ENCODE data around the gene EPO. TPM values are rescaled to one million over a fixed set of nuclear protein-coding genes. Genes with fewer than 3 reads are reported as not detected.
A peak's percentile ranks its signal among the peaks of the same experiment; 100 is the strongest.

EPO gene
- total and polyA plus RNA-seq, 9 donors: 0.05 to 0.25 (median 0.20) TPM; not detected in 6

GRCh38 chr7:100679927-100680575 is 40.2 kb upstream of the EPO start:
- Histone ChIP-seq H3K4me1 (ENCODE audit: insufficient read depth) (peaks cover 1% of the 10 kb centered on the region), H3K36me3 (no peaks in the 10 kb centered on the region), H3K27ac (peak overlapping the region in 1 of 2 donors; percentile 0), H3K9me3 (no peaks in the 10 kb centered on the region), H3K27me3 (no peaks in the 10 kb centered on the region), H3K4me3 (no peak overlapping the region)
- intact Hi-C loops (cut with DNase I): loop anchor here in 1 of 4 donors (5.0 kb wide), 3 partner anchors 73 to 198 kb away; partner anchors contain the start of gene NYAP1
- TF ChIP-seq EP300 (IDR thresholded peaks at IDR 0.05): no peak
- TF ChIP-seq CTCF (IDR thresholded peaks at IDR 0.05): no peak
- no peak for TF ChIP-seq POLR2A (IDR thresholded peaks at IDR 0.05)
- peak in 3 of 5 donors; percentile 34 to 70 (median 53) for DNase-seq
- 58 to 62% (median 59%) methylated on average over 13 of the region's 13 CpGs for WGBS, 3 donors

- Histone ChIP-seq H3K4me3 (no peak overlapping the region), H3K9me3 (no peaks in the 10 kb centered on the region), H3K27me3 (no peaks in the 10 kb centered on the region), H3K36me3 (no peaks in the 10 kb centered on the region), H3K27ac (no peak overlapping the region), H3K4me1 (ENCODE audit: insufficient read depth) (peaks cover 1% of the 10 kb centered on the region)
- peak in 3 of 5 donors; percentile 26 to 47 (median 46) for DNase-seq
- TF ChIP-seq EP300 (IDR thresholded peaks at IDR 0.05) (no peak), POLR2A (IDR thresholded peaks at IDR 0.05) (no peak), CTCF (IDR thresholded peaks at IDR 0.05) (no peak)
- intact Hi-C loops (cut with DNase I): loop anchor here in 1 of 4 donors (5.0 kb wide), 2 partner anchors 98 to 198 kb away; partner anchors contain the start of gene NYAP1
- 79 to 84% (median 82%) methylated on average over 11 to 18 of the region's 18 CpGs for WGBS, 3 donors
Observed at GRCh38 chr7:100680576-100681271, 39.5 kb upstream of the EPO start.

- H3K27me3 ChIP-seq: no peaks in the 10 kb centered on the region
- no peak for TF ChIP-seq POLR2A (IDR thresholded peaks at IDR 0.05)
- no peak for TF ChIP-seq CTCF (IDR thresholded peaks at IDR 0.05)
- TF ChIP-seq EP300 (IDR thresholded peaks at IDR 0.05): no peak
- no peak overlapping the region for H3K4me3 ChIP-seq
- H3K9me3 ChIP-seq: no peaks in the 10 kb centered on the region
- no peaks in the 10 kb centered on the region for H3K36me3 ChIP-seq
- H3K27ac ChIP-seq: no peak overlapping the region
- WGBS, 3 donors: 57 to 67% (median 62%) methylated on average over 29 of the region's 29 CpGs
- no peaks in the 10 kb centered on the region for H3K4me1 ChIP-seq (ENCODE audit: insufficient read depth)
- DNase-seq: peak in 3 of 5 donors; percentile 27 to 42 (median 31)
- intact Hi-C loops (cut with DNase I): loop anchor here in 1 of 4 donors (5.0 kb wide), 2 partner anchors 99 to 199 kb away; partner anchors contain the start of gene NYAP1
Observed at GRCh38 chr7:100681491-100682227, 38.6 kb upstream of the EPO start.

- no peaks in the 10 kb centered on the region for H3K36me3 ChIP-seq
- no peak overlapping the region for H3K27ac ChIP-seq
- no peak overlapping the region for H3K4me3 ChIP-seq
- H3K27me3 ChIP-seq: no peaks in the 10 kb centered on the region
- intact Hi-C loops (cut with DNase I): loop anchor here in 1 of 4 donors (5.0 kb wide), 2 partner anchors 100 to 200 kb away; partner anchors contain the start of gene NYAP1
- DNase-seq: peak in 4 of 5 donors; percentile 28 to 46 (median 38)
- no peak for TF ChIP-seq POLR2A (IDR thresholded peaks at IDR 0.05)
- no peak for TF ChIP-seq EP300 (IDR thresholded peaks at IDR 0.05)
- no peak for TF ChIP-seq CTCF (IDR thresholded peaks at IDR 0.05)
- WGBS, 3 donors: 57 to 68% (median 58%) methylated on average over 25 of the region's 25 CpGs
- H3K4me1 ChIP-seq (ENCODE audit: insufficient read depth): no peaks in the 10 kb centered on the region
- H3K9me3 ChIP-seq: no peaks in the 10 kb centered on the region
Observed at GRCh38 chr7:100682228-100682741, 38.0 kb upstream of the EPO start.
